Caki2 (cell line): Measurements from ENCODE around the gene GC. TPM values are rescaled to one million over a fixed set of nuclear protein-coding genes. Genes with fewer than 3 reads are reported as not detected.

Experiments
- DNase-seq: peaks from one replicate; pipeline ENCODE4 v3.0.0-alpha.2; 2015; ENCODE audit warnings: low read depth
- in situ Hi-C: cut with HindIII; loops from 2 replicates; pipeline ENCODE4 v1.10.0; 2016; ENCODE audit warnings: low sequenced_read_pairs, low pct_unique_long_range_greater_than_20kb, mixed read lengths
- total RNA-seq: library from RNA; depleted of rRNA; stranded (reverse); fragments of >200 nt; shearing (Covaris generic); gene quantifications from 2 replicates; pipeline ENCODE4 v1.2.3, GENCODE V29; 2014; ENCODE audit warnings: low replicate concordance; rRNA removed

The GC gene
- total RNA-seq, 1 experiment from 2014 or later: not detected

DNA sequence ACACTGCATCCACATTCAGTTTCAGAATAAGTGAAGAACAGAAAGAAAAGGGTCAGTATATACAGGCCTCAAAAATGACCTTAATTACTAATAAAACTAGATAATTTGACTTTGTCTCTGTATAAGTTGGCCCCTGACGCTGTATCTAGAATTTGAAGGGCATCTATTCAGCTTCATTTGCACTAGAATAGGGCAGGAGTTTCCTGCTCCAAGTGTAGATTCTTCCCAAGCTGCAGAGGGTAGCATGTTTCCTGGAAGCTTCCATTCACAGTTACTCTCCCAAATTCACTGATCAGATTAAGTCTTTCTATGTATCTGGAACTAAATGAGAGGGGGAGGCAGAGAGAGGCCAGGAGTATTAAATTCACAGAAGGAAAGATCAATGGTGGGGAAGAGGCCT lies 90.9 kb downstream of the GC start:
- in situ Hi-C loops: no loop called here
- no peak for DNase-seq

DNA sequence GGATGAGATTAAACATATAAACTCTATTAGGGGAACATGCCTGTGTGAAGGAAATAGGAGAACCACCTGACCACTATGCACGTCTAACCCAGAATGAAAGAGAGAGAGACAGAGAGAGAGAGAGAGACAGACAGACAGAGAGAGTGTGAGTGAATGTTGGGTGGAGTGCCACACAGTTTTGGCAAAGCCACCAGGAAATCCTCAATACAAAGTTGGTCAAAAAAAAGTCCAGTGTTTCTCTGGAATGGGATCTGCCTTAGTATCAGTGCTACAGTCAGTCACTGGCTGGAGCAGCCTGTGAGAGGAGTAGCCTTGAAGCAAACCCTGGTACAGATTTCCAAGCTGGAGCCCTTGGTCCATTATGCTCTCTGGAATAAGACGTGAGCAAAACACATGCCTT lies 91.7 kb downstream of the GC start:
- in situ Hi-C loops: no loop called here
- no peak for DNase-seq

Other genes starting within 250 kb of the GC start
- not detected in 2 replicates for gene NPFFR2, start 247.9 kb upstream of the GC start, total RNA-seq